T-helper 22 cell (primary cell): ENCODE results near the gene FARSA.
"Not testable (repeated sequence)": the region's sequence is repeated elsewhere in the genome, so short reads cannot be mapped to it uniquely, and the experiment has no call there.

Source experiments
- DNase-seq: peaks from one replicate; pipeline ENCODE4 v3.0.0-alpha.2; 2020; ENCODE audit warnings: low read depth

FARSA gene

GRCh38 chr19:12890787-12891552, 42.5 kb downstream of the FARSA start, which contains the start of gene GCDH:
GCDH (plus strand) TSS chr19:12891160; CDS start chr19:12891305, 145 bp downstream.
- DNase-seq: peak; percentile 96

DNA sequence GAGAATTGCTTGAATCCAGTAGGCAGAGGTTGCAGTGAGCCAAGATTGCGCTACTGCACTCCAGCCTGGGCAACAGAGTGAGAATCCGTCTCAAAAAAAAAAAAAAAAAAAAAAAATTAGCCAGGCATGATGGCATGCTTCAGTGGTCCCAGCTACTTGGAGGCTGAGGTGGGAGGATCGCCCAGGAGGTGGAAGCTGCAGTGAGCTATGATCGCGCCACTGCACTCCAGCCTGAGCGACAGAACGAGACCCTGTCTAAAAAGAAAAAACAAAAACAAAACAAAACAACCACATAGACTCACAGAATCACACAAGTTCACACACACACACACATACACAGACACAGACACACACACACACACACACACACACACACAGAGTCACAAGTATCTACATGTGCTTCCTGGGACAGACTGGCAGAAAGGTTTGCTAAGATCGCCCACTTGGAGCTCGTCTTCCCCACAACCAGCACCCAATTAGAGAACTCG, 43.2 kb downstream of the FARSA start:
- DNase-seq: not testable (repeated sequence)

- DNase-seq: no peak
These were observed 45.4 kb downstream of the FARSA start for GRCh38 chr19:12888006-12888603.

GRCh38 chr19:12886969-12887747, 46.4 kb downstream of the FARSA start, which contains the start of gene KLF1:
KLF1 (minus strand) TSS chr19:12887201; CDS start chr19:12887140, 61 bp downstream.
- no peak for DNase-seq

- no peak for DNase-seq
These were observed 46.9 kb downstream of the FARSA start for GRCh38 chr19:12886651-12886968.

DNA sequence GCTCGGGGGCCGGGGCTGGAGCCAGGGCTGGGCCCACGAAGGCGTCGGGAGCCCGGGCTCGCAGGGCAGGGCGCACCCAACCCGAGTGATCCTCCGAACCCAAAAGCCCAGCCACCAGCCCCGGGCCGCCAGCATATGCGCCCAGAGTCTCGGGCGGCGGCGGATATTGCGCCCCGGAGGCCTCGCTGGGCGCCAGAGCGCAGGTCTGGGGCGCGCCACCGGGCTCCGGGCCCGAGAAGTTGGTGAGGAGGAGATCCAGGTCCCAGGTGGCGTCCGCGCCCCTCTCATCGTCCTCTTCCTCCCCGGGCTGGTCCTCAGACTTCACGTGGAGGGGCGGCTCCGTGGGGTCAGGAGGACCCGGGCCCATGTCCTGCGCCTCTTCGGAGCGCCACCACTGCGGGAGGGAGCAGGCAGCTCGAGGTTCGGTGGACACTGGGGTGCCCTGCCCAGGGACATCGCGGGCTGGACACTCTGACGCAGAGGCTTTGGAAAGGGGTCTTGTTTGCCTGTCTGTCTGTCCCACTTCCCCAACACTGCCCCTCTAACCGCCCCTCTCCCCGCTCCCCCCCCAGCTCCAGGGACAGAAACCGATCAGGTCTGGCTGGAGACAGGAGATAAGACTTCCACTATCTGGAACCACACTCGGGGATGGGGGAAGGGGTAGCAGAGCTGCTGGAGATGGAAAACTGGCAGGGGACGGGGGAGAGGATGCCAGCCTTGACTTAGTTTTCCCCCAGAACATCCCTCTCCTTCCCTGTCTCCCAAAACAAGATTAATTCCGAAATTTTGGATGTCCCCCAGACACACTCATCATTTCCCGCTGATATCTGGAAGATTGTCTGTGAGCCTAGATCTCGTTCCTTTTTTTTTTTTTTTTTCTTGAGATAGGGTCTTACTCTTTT, 47.5 kb downstream of the FARSA start:
- no peak for DNase-seq

GRCh38 chr19:12884926-12885748, 48.4 kb downstream of the FARSA start:
- DNase-seq: peak; percentile 68

- DNase-seq: no peak
These were observed 48.9 kb downstream of the FARSA start for GRCh38 chr19:12884627-12884925.

GRCh38 chr19:12884202-12884601, 49.3 kb downstream of the FARSA start:
- DNase-seq: no peak

DNA sequence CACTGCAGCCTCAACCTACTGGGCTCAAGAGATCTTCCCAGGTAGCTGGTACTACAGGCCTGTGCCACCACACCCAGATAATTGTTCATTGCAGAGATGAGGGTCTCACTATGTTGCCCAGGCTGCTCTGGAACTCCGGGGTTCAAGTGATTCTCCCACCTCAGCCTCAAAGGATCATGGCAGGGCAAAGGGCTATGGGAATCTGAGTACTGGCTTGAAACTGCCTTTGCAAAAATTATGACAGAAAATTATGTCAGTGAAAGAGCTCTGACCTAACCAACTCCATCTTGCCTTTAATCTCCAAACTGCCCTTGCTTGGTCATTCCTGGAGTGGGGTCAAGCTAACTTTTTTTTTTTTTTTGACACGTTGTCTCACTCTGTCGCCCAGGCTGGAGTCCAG, 50.9 kb downstream of the FARSA start:
- DNase-seq: no peak

- peak; percentile 79 for DNase-seq
These were observed 52.2 kb downstream of the FARSA start, which contains the start of gene DNASE2 for GRCh38 chr19:12881172-12881808. DNASE2 (minus strand) TSS chr19:12881449; CDS start chr19:12881375, 74 bp downstream.

DNA sequence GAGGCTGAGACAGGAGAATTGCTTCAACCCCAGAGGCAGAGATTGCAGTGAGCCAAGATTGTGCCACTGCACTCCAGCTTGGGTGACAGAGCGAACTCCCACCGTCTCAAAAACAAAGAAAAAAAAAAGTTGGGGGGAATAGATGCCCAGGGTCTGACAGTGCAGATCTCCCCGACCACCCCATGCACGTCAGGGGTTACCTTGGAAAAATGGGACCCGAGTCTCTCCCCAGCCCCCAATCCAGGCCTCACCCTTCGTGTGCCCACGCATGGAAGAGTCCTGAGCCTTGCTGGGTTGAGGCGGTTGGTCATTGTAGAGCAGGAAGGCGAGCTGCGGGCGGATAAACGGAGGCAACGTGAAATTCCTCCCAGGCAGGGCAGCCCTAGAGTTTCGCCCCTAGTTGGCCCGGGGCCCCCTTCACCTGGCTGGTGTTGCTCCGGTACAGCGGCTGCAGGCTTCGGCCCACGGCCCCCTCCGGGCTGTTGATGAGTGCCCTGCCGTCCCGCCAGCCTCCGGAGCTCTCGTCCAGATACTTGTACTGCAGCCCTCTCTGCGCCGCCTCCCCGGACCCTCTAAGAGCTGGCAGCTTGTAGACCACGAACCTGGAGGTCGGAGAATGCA, 52.9 kb downstream of the FARSA start:
- no peak for DNase-seq

- no peak for DNase-seq
These were observed 58.4 kb downstream of the FARSA start for GRCh38 chr19:12875086-12875485.

GRCh38 chr19:12873891-12874745, 59.4 kb downstream of the FARSA start:
- DNase-seq: no peak

DNA sequence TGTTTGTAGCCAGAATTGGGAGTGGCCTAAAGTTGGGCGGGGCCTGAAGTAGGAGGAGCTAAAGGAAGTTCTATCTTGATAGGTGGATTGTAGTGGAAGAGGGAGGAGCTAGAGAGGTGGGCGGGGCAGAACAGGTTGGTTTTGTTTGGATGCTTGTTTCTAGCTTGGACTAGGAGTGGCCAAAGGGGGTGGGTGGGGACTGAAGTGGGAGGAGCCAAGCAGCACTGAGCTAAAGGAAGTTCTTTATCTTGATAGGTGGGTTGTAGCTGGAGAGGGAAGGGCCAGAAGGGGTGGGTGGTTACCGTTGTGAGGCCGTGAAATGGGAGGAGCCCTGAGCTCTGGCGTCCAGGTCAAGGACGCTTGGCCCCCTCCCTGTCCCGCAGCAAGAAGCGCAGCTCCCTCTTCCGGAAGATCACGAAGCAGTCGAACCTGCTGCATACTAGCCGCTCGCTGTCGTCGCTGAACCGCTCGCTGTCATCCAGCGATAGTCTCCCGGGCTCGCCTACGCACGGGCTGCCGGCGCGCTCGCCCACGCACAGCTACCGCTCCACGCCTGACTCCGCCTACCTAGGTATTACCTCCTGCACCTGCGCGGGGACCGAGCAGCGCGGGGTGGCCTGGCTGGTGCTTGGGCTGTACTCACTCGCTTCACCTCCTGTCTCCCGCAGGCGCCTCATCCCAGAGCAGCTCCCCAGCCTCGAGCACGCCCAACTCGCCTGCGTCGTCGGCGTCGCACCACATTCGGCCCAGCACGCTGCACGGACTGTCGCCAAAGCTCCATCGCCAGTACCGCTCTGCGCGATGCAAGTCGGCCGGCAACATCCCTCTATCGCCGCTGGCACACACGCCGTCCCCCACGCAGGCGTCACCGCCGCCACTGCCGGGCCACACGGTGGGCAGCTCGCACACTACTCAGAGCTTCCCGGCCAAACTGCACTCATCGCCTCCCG, 60.3 kb downstream of the FARSA start:
- DNase-seq: peak; percentile 36
